Measurements from ENCODE around the gene GPATCH3.
"Not testable (repeated sequence)": the region's sequence is repeated elsewhere in the genome, so short reads cannot be mapped to it uniquely, and the experiment has no call there.

The GPATCH3 gene, protein sequence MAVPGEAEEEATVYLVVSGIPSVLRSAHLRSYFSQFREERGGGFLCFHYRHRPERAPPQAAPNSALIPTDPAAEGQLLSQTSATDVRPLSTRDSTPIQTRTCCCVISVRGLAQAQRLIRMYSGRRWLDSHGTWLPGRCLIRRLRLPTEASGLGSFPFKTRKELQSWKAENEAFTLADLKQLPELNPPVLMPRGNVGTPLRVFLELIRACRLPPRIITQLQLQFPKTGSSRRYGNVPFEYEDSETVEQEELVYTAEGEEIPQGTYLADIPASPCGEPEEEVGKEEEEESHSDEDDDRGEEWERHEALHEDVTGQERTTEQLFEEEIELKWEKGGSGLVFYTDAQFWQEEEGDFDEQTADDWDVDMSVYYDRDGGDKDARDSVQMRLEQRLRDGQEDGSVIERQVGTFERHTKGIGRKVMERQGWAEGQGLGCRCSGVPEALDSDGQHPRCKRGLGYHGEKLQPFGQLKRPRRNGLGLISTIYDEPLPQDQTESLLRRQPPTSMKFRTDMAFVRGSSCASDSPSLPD

DNA sequence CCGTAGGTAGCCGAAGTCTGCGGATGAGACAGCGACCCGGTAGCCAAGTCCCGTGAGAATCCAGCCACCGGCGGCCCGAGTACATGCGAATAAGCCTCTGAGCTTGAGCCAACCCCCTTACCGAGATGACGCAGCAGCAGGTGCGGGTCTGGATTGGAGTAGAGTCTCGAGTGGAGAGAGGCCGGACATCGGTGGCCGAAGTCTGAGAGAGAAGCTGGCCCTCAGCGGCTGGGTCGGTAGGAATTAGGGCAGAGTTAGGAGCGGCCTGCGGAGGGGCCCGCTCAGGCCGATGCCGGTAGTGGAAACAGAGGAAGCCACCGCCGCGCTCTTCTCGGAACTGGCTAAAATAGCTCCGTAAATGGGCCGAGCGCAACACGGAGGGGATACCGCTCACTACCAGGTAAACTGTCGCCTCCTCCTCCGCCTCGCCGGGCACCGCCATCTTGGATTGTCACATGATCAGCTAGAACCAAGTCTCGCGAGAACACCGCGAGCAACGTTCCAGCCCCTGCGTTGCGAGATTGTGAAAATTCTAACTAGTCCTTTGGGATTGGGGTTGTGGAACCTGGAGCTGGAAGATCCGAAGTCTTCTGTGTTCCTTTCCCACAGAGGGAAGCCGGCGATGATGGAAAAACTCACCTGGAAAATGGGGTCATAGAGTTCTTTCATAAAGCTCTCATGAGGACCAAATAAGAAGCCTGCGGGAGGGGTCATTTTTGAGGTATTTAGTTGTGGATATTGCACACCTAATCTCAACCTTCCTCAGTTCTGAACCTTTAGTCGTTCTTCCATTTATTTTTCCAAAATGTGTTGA lies at the start of gene GPATCH3:
Gene GPATCH3, minus strand, starts transcription at position 467 of the 814 bp plus-strand sequence. Its CDS starts 25 bp downstream, at position 442.
- DNase-seq (ENCODE audit: low spot score), result peak; percentile 90
- TF ChIP-seq, protein P1, sequence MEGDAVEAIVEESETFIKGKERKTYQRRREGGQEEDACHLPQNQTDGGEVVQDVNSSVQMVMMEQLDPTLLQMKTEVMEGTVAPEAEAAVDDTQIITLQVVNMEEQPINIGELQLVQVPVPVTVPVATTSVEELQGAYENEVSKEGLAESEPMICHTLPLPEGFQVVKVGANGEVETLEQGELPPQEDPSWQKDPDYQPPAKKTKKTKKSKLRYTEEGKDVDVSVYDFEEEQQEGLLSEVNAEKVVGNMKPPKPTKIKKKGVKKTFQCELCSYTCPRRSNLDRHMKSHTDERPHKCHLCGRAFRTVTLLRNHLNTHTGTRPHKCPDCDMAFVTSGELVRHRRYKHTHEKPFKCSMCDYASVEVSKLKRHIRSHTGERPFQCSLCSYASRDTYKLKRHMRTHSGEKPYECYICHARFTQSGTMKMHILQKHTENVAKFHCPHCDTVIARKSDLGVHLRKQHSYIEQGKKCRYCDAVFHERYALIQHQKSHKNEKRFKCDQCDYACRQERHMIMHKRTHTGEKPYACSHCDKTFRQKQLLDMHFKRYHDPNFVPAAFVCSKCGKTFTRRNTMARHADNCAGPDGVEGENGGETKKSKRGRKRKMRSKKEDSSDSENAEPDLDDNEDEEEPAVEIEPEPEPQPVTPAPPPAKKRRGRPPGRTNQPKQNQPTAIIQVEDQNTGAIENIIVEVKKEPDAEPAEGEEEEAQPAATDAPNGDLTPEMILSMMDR (IDR thresholded peaks at IDR 0.05; ENCODE audit: extremely low read depth, missing control alignments), result no peak

DNA sequence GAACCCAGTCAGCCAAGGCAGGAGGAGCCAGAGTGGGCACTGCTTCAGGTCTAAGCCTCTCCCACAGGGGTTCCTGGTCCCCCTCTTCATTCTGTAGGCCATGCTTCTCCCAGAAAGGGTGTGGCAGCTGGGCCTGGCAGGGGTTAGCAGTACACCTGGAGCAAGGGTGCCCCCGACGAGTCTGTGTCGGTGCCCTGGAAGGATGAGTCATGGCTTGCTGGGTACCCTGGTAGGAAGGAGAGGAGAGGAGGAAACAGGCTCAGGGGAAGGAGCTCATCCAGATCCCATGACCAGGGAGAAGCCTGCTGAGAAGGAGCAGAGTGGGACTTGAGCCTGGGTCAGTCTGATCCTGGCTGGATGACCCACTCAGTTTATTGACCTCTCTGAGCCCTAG lies 49.7 kb upstream of the GPATCH3 start:
- no peak for DNase-seq (ENCODE audit: low spot score)

GRCh38 chr1:26949266-26949925 lies 49.1 kb upstream of the GPATCH3 start:
- no peak for DNase-seq (ENCODE audit: low spot score)
- TF ChIP-seq, protein P1 (IDR thresholded peaks at IDR 0.05; ENCODE audit: extremely low read depth, missing control alignments), result no peak

More for the DNA sequence above, 49.7 kb upstream of the GPATCH3 start:
- TF ChIP-seq, protein P1 (IDR thresholded peaks at IDR 0.05; ENCODE audit: extremely low read depth, missing control alignments), result no peak

DNA sequence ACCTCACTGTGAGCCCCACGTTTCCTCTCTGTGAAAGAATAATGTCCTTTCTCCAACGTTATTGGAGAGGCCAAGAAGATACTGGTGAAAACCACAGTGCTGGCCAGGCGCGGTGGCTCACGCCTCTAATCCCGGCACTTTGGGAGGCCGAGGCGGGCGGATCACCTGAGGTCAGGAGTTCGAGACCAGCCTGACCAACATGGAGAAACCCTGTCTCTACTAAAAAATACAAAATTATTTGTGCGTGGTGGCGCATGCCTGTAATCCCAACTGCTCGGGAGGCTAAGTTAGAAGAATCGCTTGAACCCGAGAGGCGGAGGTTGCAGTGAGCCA lies 48.4 kb upstream of the GPATCH3 start:
- not testable (repeated sequence) for DNase-seq (ENCODE audit: low spot score)

DNA sequence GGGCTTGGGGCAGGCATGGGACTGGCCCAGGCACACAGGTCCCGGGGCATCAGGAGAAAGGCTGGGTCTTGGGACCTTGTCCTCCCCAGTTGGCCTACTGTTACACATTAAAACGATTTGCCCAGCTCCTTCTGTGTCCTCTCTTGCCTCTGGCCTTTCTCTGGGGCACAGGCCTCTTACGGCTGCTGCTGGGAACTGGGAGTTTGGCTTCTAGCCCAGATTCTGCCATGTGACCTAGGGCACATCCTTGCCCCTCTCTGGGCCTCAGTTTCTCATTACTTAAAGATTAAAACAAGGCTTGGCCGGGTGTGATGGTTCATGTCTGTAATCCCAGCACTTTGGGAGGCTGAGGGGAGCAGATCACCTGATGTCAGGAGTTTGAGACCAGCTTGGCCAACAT lies 46.0 kb upstream of the GPATCH3 start:
- TF ChIP-seq, protein P1 (IDR thresholded peaks at IDR 0.05; ENCODE audit: extremely low read depth, missing control alignments), result no peak

GRCh38 chr1:26945728-26946127 lies 45.5 kb upstream of the GPATCH3 start:
- TF ChIP-seq, protein P1 (IDR thresholded peaks at IDR 0.05; ENCODE audit: extremely low read depth, missing control alignments), result no peak
- DNase-seq (ENCODE audit: low spot score), result no peak

More for the DNA sequence above, 46.0 kb upstream of the GPATCH3 start:
- DNase-seq (ENCODE audit: low spot score), result no peak

GRCh38 chr1:26945138-26945537 lies 44.9 kb upstream of the GPATCH3 start:
- TF ChIP-seq, protein P1 (IDR thresholded peaks at IDR 0.05; ENCODE audit: extremely low read depth, missing control alignments), result no peak
- no peak for DNase-seq (ENCODE audit: low spot score)

Data from GM20000 (cell line).